H1 (cell line): ENCODE data around the gene PSME2. TPM values are rescaled to one million over a fixed set of nuclear protein-coding genes. Genes with fewer than 3 reads are reported as not detected.

Experiments
- CTCF ChIA-PET: fragments of 300-600 bp; sonication (Branson Sonifier 250); formaldehyde crosslinking; loops from one replicate; lab custom pipeline; 2021; ENCODE audit not compliant: partially characterized antibody; lab: Charles Lee
- POLR2A ChIA-PET: fragments of 300-600 bp; sonication (Branson Sonifier 250); formaldehyde crosslinking; loops from one replicate; lab custom pipeline; 2021; ENCODE audit warnings: inconsistent platforms; ENCODE audit not compliant: partially characterized antibody; lab: Charles Lee
- DNase-seq, 2 experiments: peaks; one replicate each; pipeline versions ENCODE4 v3.0.0 to v3.0.0-alpha.2; 2010 to 2022; ENCODE audit warnings: low spot score in 2 of 2, low read depth in 1 of 2, mixed read lengths in 1 of 2
- FAIRE-seq: peaks from 2 replicates; lab custom pipeline; 2011; peaks lifted over from hg19 to GRCh38; lab: Jason Lieb, UNC
- H2AFZ ChIP-seq: 2 replicates; pipeline ENCODE4 v1.8.1; 2012; ENCODE audit warnings: low read length, inconsistent platforms
- H2AK5ac ChIP-seq: 2 replicates; pipeline ENCODE4 v1.6.1; 2013; ENCODE audit warnings: low read depth, low read length
- H2BK120ac ChIP-seq: replicated peaks from 2 replicates; pipeline ENCODE3; 2013; ENCODE audit warnings: low read depth, low read length, inconsistent platforms
- H2BK12ac ChIP-seq: 2 replicates; pipeline ENCODE4 v1.6.1; 2013; ENCODE audit warnings: low read depth, low read length
- H2BK15ac ChIP-seq: 2 replicates; pipeline ENCODE4 v1.6.1; 2013; ENCODE audit warnings: low read length
- H2BK20ac ChIP-seq: 2 replicates; pipeline ENCODE4 v1.6.1; 2013; ENCODE audit warnings: low read length
- H2BK5ac ChIP-seq: 2 replicates; pipeline ENCODE4 v1.6.1; 2013; ENCODE audit warnings: low read depth, low read length
- H3K14ac ChIP-seq: 2 replicates; pipeline ENCODE4 v1.6.1; 2013; ENCODE audit warnings: inconsistent platforms; ENCODE audit not compliant: insufficient read length
- H3K18ac ChIP-seq: 2 replicates; pipeline ENCODE4 v1.6.1; 2013; ENCODE audit warnings: low read length; ENCODE audit errors: extremely low read depth
- H3K23ac ChIP-seq: 2 replicates; pipeline ENCODE4 v1.6.1; 2013; ENCODE audit warnings: inconsistent platforms; ENCODE audit not compliant: insufficient read length
- H3K23me2 ChIP-seq: 2 replicates; pipeline ENCODE4 v1.6.1; 2013; ENCODE audit warnings: low read depth, low read length
- H3K27ac ChIP-seq: 2 replicates; pipeline ENCODE4 v1.6.1; 2011; ENCODE audit warnings: low read depth, low read length, inconsistent platforms
- H3K27me3 ChIP-seq, 4 experiments: replicated peaks in 1 of 4; 1 replicate in 1 of 4; 2 replicates in 3 of 4; pipeline versions ENCODE4 v1.6.1 to v1.8.1; 2011 to 2013; ENCODE audit warnings: low read length in 3 of 4, mild to moderate bottlenecking in 3 of 4, inconsistent platforms in 2 of 4, mixed read lengths in 2 of 4, moderate library complexity in 1 of 4; ENCODE audit not compliant: control insufficient read depth in 3 of 4, insufficient read depth in 3 of 4; ENCODE audit errors: extremely low read depth in 1 of 4
- H3K36me3 ChIP-seq, 4 experiments: 2 replicates each; pipeline versions ENCODE4 v1.6.1 to v1.8.1; 2011 to 2013; ENCODE audit warnings: mild to moderate bottlenecking in 4 of 4, low read length in 3 of 4, moderate library complexity in 2 of 4, control low read depth in 1 of 4, inconsistent platforms in 1 of 4; ENCODE audit not compliant: insufficient read depth in 4 of 4, control insufficient read depth in 2 of 4
- H3K4ac ChIP-seq: replicated peaks from 2 replicates; pipeline ENCODE3; 2013; ENCODE audit warnings: low read length, low read depth, mixed read lengths, inconsistent platforms; ENCODE audit not compliant: insufficient read length
- H3K4me1 ChIP-seq, 4 experiments: replicated peaks in 1 of 4; 1 replicate in 1 of 4; 2 replicates in 3 of 4; pipeline versions ENCODE4 v1.6.1 to v1.8.1; 2011 to 2013; ENCODE audit warnings: low read length in 3 of 4, inconsistent platforms in 2 of 4, mixed read lengths in 1 of 4; ENCODE audit not compliant: insufficient read depth in 4 of 4, control insufficient read depth in 3 of 4
- H3K4me2 ChIP-seq, 2 experiments: 2 replicates each; pipeline versions ENCODE4 v1.6.1 to v1.8.1; 2011 to 2013; ENCODE audit warnings: low read depth in 2 of 2, low read length in 2 of 2, control low read depth in 1 of 2, inconsistent platforms in 1 of 2, mild to moderate bottlenecking in 1 of 2; ENCODE audit not compliant: insufficient read depth in 1 of 2
- H3K4me3 ChIP-seq, 4 experiments: fragments of 200-600, 300-600 bp in 1 of 4; sonication (generic), shearing (Covaris generic), sonication (Bioruptor Twin) in 1 of 4; 2 replicates each; pipeline versions ENCODE4 v1.5.1 to v1.8.1; 2011 to 2016; ENCODE audit warnings: low read length in 4 of 4, low read depth in 3 of 4, control low read depth in 2 of 4, inconsistent platforms in 2 of 4, mild to moderate bottlenecking in 2 of 4, mixed read lengths in 1 of 4, moderate library complexity in 1 of 4; ENCODE audit not compliant: insufficient read depth in 2 of 4; ENCODE audit errors: extremely low read depth in 1 of 4
- H3K56ac ChIP-seq: replicated peaks from 2 replicates; pipeline ENCODE3; 2013; ENCODE audit warnings: low read depth, mild to moderate bottlenecking, mixed read lengths, low read length, inconsistent platforms; ENCODE audit not compliant: insufficient read length
- H3K79me1 ChIP-seq: 2 replicates; pipeline ENCODE4 v1.6.1; 2013; ENCODE audit warnings: low read depth, low read length, control low read depth
- H3K79me2 ChIP-seq, 2 experiments: 2 replicates each; pipeline versions ENCODE4 v1.6.1 to v1.8.1; 2012 to 2013; ENCODE audit warnings: low read length in 2 of 2, mild to moderate bottlenecking in 2 of 2, inconsistent platforms in 1 of 2; ENCODE audit not compliant: insufficient read depth in 2 of 2, control insufficient read depth in 1 of 2
- H3K9ac ChIP-seq, 4 experiments: replicated peaks in 1 of 4; 1 replicate in 1 of 4; 2 replicates in 3 of 4; pipeline versions ENCODE4 v1.6.1 to v1.8.1; 2011 to 2013; ENCODE audit warnings: low read depth in 3 of 4, low read length in 3 of 4, control low read depth in 2 of 4, mild to moderate bottlenecking in 2 of 4, moderate library complexity in 2 of 4, inconsistent platforms in 1 of 4; ENCODE audit errors: extremely low read depth in 1 of 4
- H3K9me3 ChIP-seq, 2 experiments: 2 replicates each; pipeline versions ENCODE4 v1.6.1 to v1.8.1; 2012 to 2013; ENCODE audit warnings: mild to moderate bottlenecking in 2 of 2, moderate library complexity in 2 of 2, control low read depth in 1 of 2, inconsistent platforms in 1 of 2, low read depth in 1 of 2, low read length in 1 of 2, mixed read lengths in 1 of 2; ENCODE audit not compliant: insufficient read depth in 2 of 2
- H4K20me1 ChIP-seq, 2 experiments: replicated peaks in 1 of 2; 2 replicates each; pipeline versions ENCODE3 to v1.8.1; 2011 to 2013; ENCODE audit warnings: inconsistent platforms in 2 of 2, low read length in 2 of 2, mild to moderate bottlenecking in 1 of 2; ENCODE audit not compliant: insufficient read depth in 2 of 2, control insufficient read depth in 1 of 2
- H4K5ac ChIP-seq: 2 replicates; pipeline ENCODE4 v1.6.1; 2013; ENCODE audit warnings: low read length, low read depth, mixed read lengths, inconsistent platforms; ENCODE audit not compliant: insufficient read length
- H4K8ac ChIP-seq: 2 replicates; pipeline ENCODE4 v1.8.0; 2013; ENCODE audit warnings: mild to moderate bottlenecking, moderate library complexity, low read length, inconsistent platforms; ENCODE audit not compliant: insufficient read depth; ENCODE audit errors: extremely low read depth
- H4K91ac ChIP-seq: replicated peaks from 2 replicates; pipeline ENCODE3; 2013; ENCODE audit warnings: low read length, mixed read lengths, inconsistent platforms; ENCODE audit not compliant: insufficient read length
- FOSL1 ChIP-seq: IDR thresholded peaks from 2 replicates; pipeline ENCODE4 v1.6.1; 2011; ENCODE audit warnings: mild to moderate bottlenecking, low read depth, low read length, moderate library complexity; ENCODE audit not compliant: insufficient read depth
- HDAC2 ChIP-seq, 2 experiments: fragments of 300-600 bp in 1 of 2; sonication (generic) in 1 of 2; IDR thresholded peaks; 2 replicates each; pipeline ENCODE4 v1.6.1; 2011 to 2012; ENCODE audit warnings: low read depth in 2 of 2, low read length in 2 of 2, mild to moderate bottlenecking in 2 of 2, moderate library complexity in 2 of 2, borderline replicate concordance in 1 of 2, inconsistent platforms in 1 of 2
- RAD21 ChIP-seq, 2 experiments: IDR thresholded peaks in 1 of 2; conservative IDR thresholded peaks in 1 of 2; 2 replicates each; pipeline ENCODE4 v1.6.1; 2011; ENCODE audit warnings: low read depth in 2 of 2, low read length in 2 of 2, improper control_type of control experiment in 1 of 2, inconsistent platforms in 1 of 2, mild to moderate bottlenecking in 1 of 2, moderate library complexity in 1 of 2
- SIX5 ChIP-seq: IDR thresholded peaks from 2 replicates; pipeline ENCODE4 v1.6.1; 2011; ENCODE audit warnings: mild to moderate bottlenecking, low read depth, low read length
- SRF ChIP-seq: IDR thresholded peaks from 2 replicates; pipeline ENCODE4 v1.6.1; 2011; ENCODE audit warnings: mild to moderate bottlenecking, low read depth, low read length, moderate library complexity
- SUZ12 ChIP-seq: fragments of 200-600 bp; sonication (generic); IDR thresholded peaks from 2 replicates; pipeline ENCODE4 v1.6.1; 2012; ENCODE audit warnings: mild to moderate bottlenecking, inconsistent platforms, low read length, moderate library complexity, mixed read lengths
- TBP ChIP-seq: IDR thresholded peaks from 2 replicates; pipeline ENCODE4 v1.6.1; 2011; ENCODE audit warnings: low read depth, low read length, improper control_type of control experiment
- WGBS, 2 experiments: shearing (Covaris generic) in 1 of 2; methylation state at CpG; one replicate each; pipeline versions ENCODE4 v1.1.6 to v1.1.7; 2013 to 2015; ENCODE audit warnings: low lambda C conversion rate in 2 of 2, mixed read lengths in 2 of 2, inconsistent platforms in 1 of 2, low coverage in 1 of 2, missing lambda C conversion rate in 1 of 2; ENCODE audit not compliant: insufficient replicate concordance in 2 of 2, insufficient coverage in 1 of 2, insufficient read length in 1 of 2; ENCODE audit errors: extremely low coverage in 1 of 2, missing lambda C conversion rate in 1 of 2; 5-methylcytosine and 5-hydroxymethylcytosine counted together
- polyA plus RNA-seq, 7 experiments: library from polyadenylated mRNA; depleted of rRNA in 3 of 7; stranded (reverse) in 5 of 7; unstranded in 2 of 7; fragments of >200 nt in 5 of 7; fragments of 200-250 nt in 2 of 7; gene quantifications; 1 replicate in 5 of 7; 2 replicates in 1 of 7; 4 replicates in 1 of 7; pipeline versions ENCODE4 v1.2.1 to v1.2.3, GENCODE V29; 2011 to 2013; ENCODE audit warnings: missing spikeins in 2 of 7, mixed read lengths in 2 of 7
- total RNA-seq: library from RNA; stranded (reverse); fragmentation: NEBNext Ultra II Directional; extraction: Animal tissue kit (Norgen Biotek cat#: 25700); gene quantifications from 2 replicates; pipeline ENCODE4 v1.2.1, GENCODE V29; 2021

The PSME2 gene
- total and polyA plus RNA-seq, 2 of the 8 experiments (the other 6 are each of a cell fraction or from before 2014, with no cell fraction given) = 71.8 to 111 TPM

GRCh38 chr14:24185026-24185425, 38.6 kb upstream of the PSME2 start:
- CTCF ChIA-PET = interaction anchor here (0.6 to 1.5 kb wide), 3 partner anchors 11 to 1631 kb away, joined by 3 to 8 read pairs (median 3); partner anchors contain the start of gene IRF9
- POLR2A ChIA-PET = interaction anchor here (0.6 to 9.3 kb wide), 8 partner anchors 10 to 87 kb away, joined by 3 to 158 read pairs (median 3); partner anchors contain the start of genes MDP1, REC8 and TM9SF1
- 86% methylated on average over 7 of the region's 7 CpGs; no CpG with 5 or more reads in 1 of the 2 experiments for WGBS, 2 experiments
- Histone ChIP-seq H3K79me2 (peaks cover 0 to 13% of the 10 kb centered on the region in 2 experiments; a peak in 2 of 4 replicates), H3K4me2 (no peak overlapping the region), H3K9ac (no peak overlapping the region), H3K36me3 (peaks cover 20 to 69% (median 56%) of the 10 kb centered on the region in 4 experiments; a peak in 7 of 8 replicates), H3K23ac (no peak overlapping the region), H3K56ac (no peak overlapping the region), H4K5ac (no peak overlapping the region), H3K14ac (no peak overlapping the region), H3K23me2 (peaks cover 5% of the 10 kb centered on the region), H2BK20ac (no peak overlapping the region), H2BK15ac (no peak overlapping the region), H3K9me3 (no peaks in the 10 kb centered on the region), H2BK12ac (no peak overlapping the region), H3K79me1 (peaks cover 14% of the 10 kb centered on the region), H3K4ac (no peak overlapping the region), H3K4me3 (no peak overlapping the region), H2BK120ac (no peak overlapping the region), H2AK5ac (no peak overlapping the region), H3K27me3 (no peaks in the 10 kb centered on the region), H4K8ac (no peak overlapping the region), H3K4me1 (peaks cover 0 to 7% (median 4%) of the 10 kb centered on the region in 4 experiments; a peak in 6 of 7 replicates), H4K91ac (no peak overlapping the region), H3K18ac (no peak overlapping the region), H3K27ac (no peak overlapping the region), H2AFZ (no peak overlapping the region), H2BK5ac (no peak overlapping the region), H4K20me1 (peaks cover 2 to 25% of the 10 kb centered on the region in 2 experiments)
- FAIRE-seq = no peak
- DNase-seq = no peak
- no peak for TF ChIP-seq TBP
- no peak for TF ChIP-seq SRF
- TF ChIP-seq SUZ12 = no peak
- TF ChIP-seq RAD21 (IDR thresholded peaks at IDR 0.05 in 1 of 2, conservative IDR thresholded peaks at IDR 0.05 in 1 of 2; ENCODE audit: low read depth in 2 of 2, low read length in 2 of 2) = no peak
- no peak for TF ChIP-seq FOSL1
- no peak for TF ChIP-seq HDAC2 (IDR thresholded peaks at IDR 0.05; ENCODE audit: borderline replicate concordance in 1 of 2, low read depth in 2 of 2, low read length in 2 of 2)
- TF ChIP-seq SIX5 = no peak
